ENCODE data around the gene MLNR.
A peak's percentile ranks its signal among the peaks of the same experiment; 100 is the strongest.

The MLNR gene

DNA sequence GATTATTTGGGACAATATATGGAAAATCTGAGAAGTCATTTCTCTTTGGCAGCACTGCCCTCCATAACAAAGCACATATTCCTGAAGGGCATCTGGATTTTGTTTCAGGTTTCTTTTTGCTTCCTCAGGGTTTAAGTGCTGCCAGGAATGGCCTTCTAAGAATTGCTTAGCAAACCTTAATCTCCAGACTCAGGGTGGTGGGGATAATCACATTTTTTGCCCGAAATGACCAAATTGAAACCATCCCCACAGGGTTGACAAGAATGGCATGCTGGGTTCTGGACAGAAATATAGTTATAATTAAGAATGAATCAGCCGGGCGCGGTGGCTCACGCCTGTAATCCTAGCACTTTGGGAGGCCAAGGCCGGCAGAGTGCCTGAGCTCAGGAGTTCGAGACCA lies 21.2 kb downstream of the MLNR start:
- Histone ChIP-seq H3K27me3 (ENCODE audit: insufficient read depth, poor library complexity, severe bottlenecking) (no peaks in the 10 kb centered on the region), H3K4me3 (replicated peaks; ENCODE audit: insufficient read depth, low read length) (no peak overlapping the region), H3K27ac (replicated peaks) (no peak overlapping the region)
- no peak for TF ChIP-seq SPI1 (IDR thresholded peaks at IDR 0.05; ENCODE audit: borderline replicate concordance, low read depth)
- no peak for DNase-seq (ENCODE audit: low read depth in 1 of 2, low spot score in 1 of 2)

- H3K27ac ChIP-seq (replicated peaks), result no peak overlapping the region
- H3K27me3 ChIP-seq (ENCODE audit: insufficient read depth, poor library complexity, severe bottlenecking), result no peaks in the 10 kb centered on the region
- TF ChIP-seq SPI1 (IDR thresholded peaks at IDR 0.05; ENCODE audit: borderline replicate concordance, low read depth) (no peak), REST (IDR thresholded peaks at IDR 0.05; ENCODE audit: insufficient replicate concordance, low read depth) (no peak), POLR2AphosphoS5 (IDR thresholded peaks at IDR 0.05; ENCODE audit: low read depth) (no peak), CTCF (IDR thresholded peaks at IDR 0.05; ENCODE audit: insufficient read depth, low read length) (no peak), GABPA (IDR thresholded peaks at IDR 0.05; ENCODE audit: low read depth) (no peak)
- H3K4me3 ChIP-seq (replicated peaks; ENCODE audit: insufficient read depth, low read length), result no peak overlapping the region
- no peak for DNase-seq (ENCODE audit: low read depth in 1 of 2, low spot score in 1 of 2)
Measured at GRCh38 chr13:49245101-49245500, 25.0 kb downstream of the MLNR start.

DNA sequence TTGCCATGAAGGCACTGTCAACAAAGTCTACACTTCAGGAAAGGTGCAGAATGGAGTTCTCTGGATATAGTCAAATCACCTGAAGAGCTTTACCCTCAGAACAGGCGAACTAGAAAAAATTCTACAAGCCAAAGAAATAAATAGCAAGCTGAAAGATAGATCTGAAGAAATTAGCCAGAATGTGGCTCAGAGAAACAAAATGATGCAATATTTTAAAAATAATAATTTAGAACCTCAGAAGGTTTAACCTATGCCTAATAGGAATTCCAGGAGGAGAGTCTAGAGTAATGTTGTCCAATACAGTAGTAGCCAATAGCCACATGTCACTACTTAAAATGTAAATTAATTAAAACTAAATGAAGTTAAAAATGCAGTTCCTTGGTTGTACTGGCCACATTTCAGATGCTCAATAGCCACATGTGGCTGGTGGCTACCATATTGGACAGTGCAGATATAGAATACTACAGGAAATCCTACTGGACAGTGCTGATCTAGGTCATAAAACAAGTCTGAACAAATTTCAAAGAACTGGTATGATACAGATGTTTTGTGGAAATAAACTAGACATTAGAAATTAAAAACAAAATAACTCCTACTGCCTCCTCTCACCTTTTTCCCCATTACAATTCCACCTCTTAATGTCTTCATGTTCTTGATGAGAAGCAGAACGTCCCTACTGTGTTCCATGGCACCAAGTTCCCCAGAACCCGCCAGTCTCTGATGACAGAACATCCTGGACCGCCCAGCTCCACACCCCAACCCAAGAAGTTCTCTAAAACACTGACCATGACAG lies 26.9 kb downstream of the MLNR start:
- H3K4me3 ChIP-seq (replicated peaks; ENCODE audit: insufficient read depth, low read length), result peak overlapping the region; percentile 91
- no peak for DNase-seq (ENCODE audit: low read depth in 1 of 2, low spot score in 1 of 2)
- H3K27ac ChIP-seq (replicated peaks), result peak overlapping the region; percentile 90
- TF ChIP-seq REST (IDR thresholded peaks at IDR 0.05; ENCODE audit: insufficient replicate concordance, low read depth) (no peak), CTCF (IDR thresholded peaks at IDR 0.05; ENCODE audit: insufficient read depth, low read length) (no peak), POLR2AphosphoS5 (IDR thresholded peaks at IDR 0.05; ENCODE audit: low read depth) (no peak), GABPA (IDR thresholded peaks at IDR 0.05; ENCODE audit: low read depth) (no peak), SPI1 (IDR thresholded peaks at IDR 0.05; ENCODE audit: borderline replicate concordance, low read depth) (no peak)
- no peaks in the 10 kb centered on the region for H3K27me3 ChIP-seq (ENCODE audit: insufficient read depth, poor library complexity, severe bottlenecking)

GRCh38 chr13:49247643-49248621 lies 27.8 kb downstream of the MLNR start, which contains the start of gene CDADC1:
TSS of gene CDADC1 (plus strand) at chr13:49247925. CDS start at chr13:49248038, 113 bp downstream.
- H3K4me3 ChIP-seq (replicated peaks; ENCODE audit: insufficient read depth, low read length), result peak within 1 kb of the TSS; percentile 91
- H3K27ac ChIP-seq (replicated peaks), result peak within 1 kb of the TSS; percentile 90
- no peak for TF ChIP-seq SPI1 (IDR thresholded peaks at IDR 0.05; ENCODE audit: borderline replicate concordance, low read depth)
- TF ChIP-seq POLR2AphosphoS5 (IDR thresholded peaks at IDR 0.05; ENCODE audit: low read depth), result peak; percentile 87
- TF ChIP-seq REST (IDR thresholded peaks at IDR 0.05; ENCODE audit: insufficient replicate concordance, low read depth), result peak; percentile 14
- H3K27me3 ChIP-seq (ENCODE audit: insufficient read depth, poor library complexity, severe bottlenecking), result no peaks in the 10 kb centered on the region
- DNase-seq (ENCODE audit: low read depth in 1 of 2, low spot score in 1 of 2), result peak; percentile 91 to 99
